Activated CD4-positive, alpha-beta T cell treated with anti-CD3 and anti-CD28 coated beads for 36 hours (primary cell): ENCODE results near the gene DYNLRB2. TPM values are rescaled to one million over a fixed set of nuclear protein-coding genes. Genes with fewer than 3 reads are reported as not detected.

ENCODE experiments used
- ATAC-seq: fragments of 200-7000 bp; cut with Tn5 transposase; one replicate; pipeline ENCODE4 v1.10.0; 2021; ENCODE audit warnings: mild to moderate bottlenecking, moderate library complexity
- CTCF ChIA-PET: fragments of 350-600 bp; sonication (Branson Sonifier 250); formaldehyde crosslinking; loops from one replicate; lab custom pipeline; 2021; ENCODE audit warnings: antibody characterized with exemption; lab: Charles Lee
- POLR2A ChIA-PET: fragments of 350-600 bp; sonication (Branson Sonifier 250); formaldehyde crosslinking; loops from one replicate; lab custom pipeline; 2021; ENCODE audit warnings: antibody characterized with exemption, inconsistent platforms; lab: Charles Lee
- DNase-seq: peaks from one replicate; pipeline ENCODE4 v3.0.0-alpha.2; 2020
- H3K27ac Mint-ChIP-seq: one replicate; pipeline ENCODE4 v1.8.0; 2021; ENCODE audit warnings: mixed read lengths
- H3K27me3 Mint-ChIP-seq: one replicate; pipeline ENCODE4 v1.8.0; 2021; ENCODE audit warnings: mixed read lengths
- H3K36me3 Mint-ChIP-seq: one replicate; pipeline ENCODE4 v1.8.0; 2021; ENCODE audit warnings: low read depth, mixed read lengths
- H3K4me1 Mint-ChIP-seq: one replicate; pipeline ENCODE4 v1.8.0; 2021; ENCODE audit warnings: mixed read lengths
- H3K4me3 Mint-ChIP-seq: one replicate; pipeline ENCODE4 v1.8.0; 2021; ENCODE audit warnings: mild to moderate bottlenecking, moderate library complexity, mixed read lengths
- H3K9me3 Mint-ChIP-seq: one replicate; pipeline ENCODE4 v1.8.0; 2021; ENCODE audit warnings: low read depth, mixed read lengths
- intact Hi-C, 2 experiments: fragments of 100-400 bp; cut with DNase I in 1 of 2; cut with micrococcal nuclease in 1 of 2; formaldehyde crosslinking; loops; one replicate each; pipeline versions ENCODE4 v1.14.2 to v1.15.1; 2022 to 2024; cut with DNase I, micrococcal nuclease
- total RNA-seq, 2 experiments: library from RNA; stranded (reverse); gene quantifications; one replicate each; pipeline ENCODE4 v1.2.3, GENCODE V29; 2021

Gene DYNLRB2
- total RNA-seq, result not detected

- Mint-ChIP-seq H3K27me3 (peaks cover 4% of the 10 kb centered on the region), H3K9me3 (peaks cover 4% of the 10 kb centered on the region), H3K27ac (peak within 1 kb of the TSS; percentile 99), H3K4me3 (peak within 1 kb of the TSS; percentile 97), H3K36me3 (no peaks in the 10 kb centered on the region), H3K4me1 (peaks cover 28% of the 10 kb centered on the region)
- intact Hi-C loops, result loop anchor here (1.0 to 5.0 kb wide), 9 partner anchors 29 to 556 kb away; partner anchors contain the start of genes C16orf46 (in 1 of the 2), CDYL2 (in 1 of the 2), CENPN (in 1 of the 2) and CMC2 (in 1 of the 2)
- CTCF ChIA-PET, result interaction anchor here (1.1 kb wide), 1 partner anchor 14 kb away, joined by 4 read pairs; no protein-coding TSS in a partner anchor
- DNase-seq (peak; percentile 95), ATAC-seq (peak; percentile 91)
- POLR2A ChIA-PET, result no interaction called here
Measured at GRCh38 chr16:80540516-80541305, at the start of gene DYNLRB2. DYNLRB2 (plus strand) TSS chr16:80540993; CDS start chr16:80541077, 84 bp downstream.

- DNase-seq, result peak; percentile 11
- ATAC-seq, result peak; percentile 36
- Mint-ChIP-seq H3K27ac (no peak overlapping the region), H3K4me1 (peaks cover 12% of the 10 kb centered on the region), H3K36me3 (no peaks in the 10 kb centered on the region), H3K4me3 (no peak overlapping the region), H3K9me3 (peaks cover 8% of the 10 kb centered on the region), H3K27me3 (no peaks in the 10 kb centered on the region)
- ChIA-PET CTCF (no interaction called here), POLR2A (interaction anchor here (0.6 kb wide), 1 partner anchor 647 kb away, joined by 4 read pairs; no protein-coding TSS in a partner anchor)
- intact Hi-C loops, result no loop called here
Measured at GRCh38 chr16:80500116-80500859, 40.5 kb upstream of the DYNLRB2 start.

GRCh38 chr16:80500961-80501525 lies 39.8 kb upstream of the DYNLRB2 start:
- intact Hi-C loops, result no loop called here
- H3K4me3 Mint-ChIP-seq, result no peak overlapping the region
- H3K4me1 Mint-ChIP-seq, result peaks cover 12% of the 10 kb centered on the region
- CTCF ChIA-PET, result no interaction called here
- POLR2A ChIA-PET, result interaction anchor here (0.6 kb wide), 1 partner anchor 646 kb away, joined by 4 read pairs; no protein-coding TSS in a partner anchor
- ATAC-seq, result no peak
- peaks cover 2% of the 10 kb centered on the region for H3K27me3 Mint-ChIP-seq
- peaks cover 8% of the 10 kb centered on the region for H3K9me3 Mint-ChIP-seq
- no peak overlapping the region for H3K27ac Mint-ChIP-seq
- DNase-seq, result no peak
- H3K36me3 Mint-ChIP-seq, result no peaks in the 10 kb centered on the region

GRCh38 chr16:80503107-80503506 lies 37.7 kb upstream of the DYNLRB2 start:
- POLR2A ChIA-PET, result no interaction called here
- Mint-ChIP-seq H3K27me3 (peaks cover 2% of the 10 kb centered on the region), H3K36me3 (no peaks in the 10 kb centered on the region), H3K4me3 (no peak overlapping the region), H3K27ac (no peak overlapping the region), H3K9me3 (peaks cover 8% of the 10 kb centered on the region), H3K4me1 (peaks cover 12% of the 10 kb centered on the region)
- intact Hi-C loops, result no loop called here
- ATAC-seq, result no peak
- no peak for DNase-seq
- CTCF ChIA-PET, result interaction anchor here (2.1 kb wide), 1 partner anchor 23 kb away, joined by 9 read pairs; no protein-coding TSS in a partner anchor

GRCh38 chr16:80507538-80507937 lies 33.3 kb upstream of the DYNLRB2 start:
- peaks cover 10% of the 10 kb centered on the region for H3K27me3 Mint-ChIP-seq
- peaks cover 3% of the 10 kb centered on the region for H3K9me3 Mint-ChIP-seq
- H3K4me3 Mint-ChIP-seq, result no peak overlapping the region
- intact Hi-C loops, result no loop called here
- ChIA-PET POLR2A (no interaction called here), CTCF (interaction anchor here (0.6 to 1.3 kb wide), 3 partner anchors 8 to 20 kb away, joined by 3 read pairs; no protein-coding TSS in a partner anchor)
- H3K27ac Mint-ChIP-seq, result no peak overlapping the region
- DNase-seq (no peak), ATAC-seq (no peak)
- H3K4me1 Mint-ChIP-seq, result no peaks in the 10 kb centered on the region
- no peaks in the 10 kb centered on the region for H3K36me3 Mint-ChIP-seq

GRCh38 chr16:80509872-80510271 lies 30.9 kb upstream of the DYNLRB2 start:
- H3K36me3 Mint-ChIP-seq, result no peaks in the 10 kb centered on the region
- ATAC-seq (no peak), DNase-seq (no peak)
- H3K4me3 Mint-ChIP-seq, result no peak overlapping the region
- no peaks in the 10 kb centered on the region for H3K4me1 Mint-ChIP-seq
- CTCF ChIA-PET, result interaction anchor here (0.8 to 1.2 kb wide), 3 partner anchors 9 to 17 kb away, joined by 3 to 6 read pairs (median 3); no protein-coding TSS in a partner anchor
- H3K27ac Mint-ChIP-seq, result no peak overlapping the region
- POLR2A ChIA-PET, result no interaction called here
- peaks cover 13% of the 10 kb centered on the region for H3K27me3 Mint-ChIP-seq
- intact Hi-C loops, result no loop called here
- H3K9me3 Mint-ChIP-seq, result no peaks in the 10 kb centered on the region

- Mint-ChIP-seq H3K27me3 (peaks cover 19% of the 10 kb centered on the region), H3K4me1 (no peaks in the 10 kb centered on the region), H3K27ac (no peak overlapping the region), H3K36me3 (no peaks in the 10 kb centered on the region), H3K4me3 (no peak overlapping the region), H3K9me3 (no peaks in the 10 kb centered on the region)
- POLR2A ChIA-PET, result no interaction called here
- no peak for DNase-seq
- intact Hi-C loops, result no loop called here
- CTCF ChIA-PET, result interaction anchor here (0.8 kb wide), 1 partner anchor 14 kb away, joined by 4 read pairs; no protein-coding TSS in a partner anchor
- ATAC-seq, result no peak
Measured at GRCh38 chr16:80511824-80512592, 28.8 kb upstream of the DYNLRB2 start.

- POLR2A ChIA-PET, result no interaction called here
- no peak for DNase-seq
- H3K36me3 Mint-ChIP-seq, result no peaks in the 10 kb centered on the region
- H3K27me3 Mint-ChIP-seq, result peaks cover 19% of the 10 kb centered on the region
- no peaks in the 10 kb centered on the region for H3K9me3 Mint-ChIP-seq
- peaks cover 2% of the 10 kb centered on the region for H3K4me1 Mint-ChIP-seq
- CTCF ChIA-PET, result interaction anchor here (0.8 kb wide), 1 partner anchor 14 kb away, joined by 4 read pairs; no protein-coding TSS in a partner anchor
- no peak overlapping the region for H3K27ac Mint-ChIP-seq
- intact Hi-C loops, result no loop called here
- ATAC-seq, result no peak
- H3K4me3 Mint-ChIP-seq, result no peak overlapping the region
Measured at GRCh38 chr16:80512593-80512853, 28.3 kb upstream of the DYNLRB2 start.

- Mint-ChIP-seq H3K9me3 (no peaks in the 10 kb centered on the region), H3K4me3 (no peak overlapping the region), H3K27me3 (peaks cover 11% of the 10 kb centered on the region), H3K36me3 (no peaks in the 10 kb centered on the region), H3K27ac (no peak overlapping the region), H3K4me1 (peaks cover 25% of the 10 kb centered on the region)
- DNase-seq (no peak), ATAC-seq (no peak)
- ChIA-PET POLR2A (no interaction called here), CTCF (interaction anchor here (0.6 to 2.9 kb wide), 2 partner anchors 8 to 11 kb away, joined by 3 to 12 read pairs; no protein-coding TSS in a partner anchor)
- intact Hi-C loops, result loop anchor here in 1 of 2 experiments (5.0 kb wide), 1 partner anchor 142 kb away; no protein-coding TSS in a partner anchor
Measured at GRCh38 chr16:80515374-80515773, 25.4 kb upstream of the DYNLRB2 start.

GRCh38 chr16:80517846-80518245 lies 22.9 kb upstream of the DYNLRB2 start:
- ChIA-PET POLR2A (interaction anchor here (0.7 kb wide), 1 partner anchor 27 kb away, joined by 3 read pairs; no protein-coding TSS in a partner anchor), CTCF (interaction anchor here (1.3 to 2.0 kb wide), 2 partner anchors 9 to 10 kb away, joined by 3 to 21 read pairs; no protein-coding TSS in a partner anchor)
- ATAC-seq (peak; percentile 86), DNase-seq (no peak)
- peaks cover 11% of the 10 kb centered on the region for H3K27me3 Mint-ChIP-seq
- no peak overlapping the region for H3K4me3 Mint-ChIP-seq
- H3K36me3 Mint-ChIP-seq, result no peaks in the 10 kb centered on the region
- H3K27ac Mint-ChIP-seq, result no peak overlapping the region
- peaks cover 25% of the 10 kb centered on the region for H3K4me1 Mint-ChIP-seq
- intact Hi-C loops, result loop anchor here in 1 of 2 experiments (5.0 kb wide), 1 partner anchor 139 kb away; no protein-coding TSS in a partner anchor
- no peaks in the 10 kb centered on the region for H3K9me3 Mint-ChIP-seq
